GM18526 (cell line): ENCODE data around the gene CLCN3.

Experiments
- POLR2A ChIP-seq: IDR thresholded peaks from 3 replicates; pipeline ENCODE4 v1.6.1; 2011; ENCODE audit not compliant: insufficient read length; ENCODE audit errors: extremely low read depth

The CLCN3 gene

DNA sequence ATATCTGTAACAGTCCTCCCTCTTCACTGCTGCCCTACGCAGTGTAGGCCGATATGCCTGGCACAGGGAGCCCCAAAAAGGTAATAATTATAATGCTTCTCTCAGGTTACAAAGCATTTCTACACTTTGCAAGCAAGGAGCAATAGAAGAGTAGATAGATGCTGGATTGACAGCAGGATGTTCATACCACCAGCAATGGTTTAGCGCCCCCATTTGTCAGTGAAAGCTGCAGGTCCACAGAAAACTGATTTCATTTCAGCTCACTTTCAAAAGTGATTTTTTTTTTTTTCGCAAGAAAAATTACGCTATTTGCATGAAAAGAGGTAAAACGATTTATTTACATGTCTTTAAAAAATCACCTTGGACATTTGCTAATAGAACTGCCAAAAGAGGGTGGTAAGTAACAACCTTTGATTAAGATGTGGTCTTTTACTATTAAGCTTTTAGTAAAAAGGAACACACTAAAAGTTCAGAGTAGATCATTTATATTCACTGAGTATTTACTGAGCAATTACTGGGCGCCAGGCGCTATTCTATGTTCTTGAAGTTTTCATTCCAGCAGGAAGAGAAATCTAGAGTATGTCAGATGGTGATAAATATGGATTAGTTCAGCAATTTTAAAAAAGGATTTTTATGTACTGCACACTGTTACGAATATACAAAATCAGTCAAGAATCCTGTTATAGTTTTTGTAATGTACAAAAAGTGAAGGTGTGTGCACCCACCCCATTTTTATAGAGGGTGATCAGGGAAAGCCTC is 103.0 kb downstream of the CLCN3 start:
- no peak for TF ChIP-seq POLR2A

- TF ChIP-seq POLR2A = no peak
These were observed 103.9 kb downstream of the CLCN3 start for GRCh38 chr4:169724260-169724659.

DNA sequence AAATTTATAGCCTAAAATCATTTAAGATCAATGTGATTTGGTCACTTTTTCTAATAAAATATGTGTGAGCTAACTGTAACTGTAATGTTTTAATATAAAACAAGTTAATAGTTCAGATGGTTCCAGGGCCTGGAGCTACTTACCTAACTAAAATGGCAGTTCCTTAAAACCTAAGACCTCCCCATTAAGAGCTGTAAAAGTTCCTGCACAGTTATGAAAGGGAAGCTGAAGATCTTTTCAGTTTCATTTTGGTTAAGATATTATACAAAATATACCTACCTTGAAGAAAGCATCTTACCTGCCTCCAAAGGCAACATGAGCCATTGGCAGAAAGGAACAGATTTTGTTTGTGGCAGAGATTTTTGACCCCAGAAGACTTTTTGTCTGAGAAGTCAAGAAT is 107.2 kb downstream of the CLCN3 start:
- no peak for TF ChIP-seq POLR2A

GRCh38 chr4:169730564-169730963 is 110.2 kb downstream of the CLCN3 start:
- no peak for TF ChIP-seq POLR2A

GRCh38 chr4:169741569-169741968 is 121.2 kb downstream of the CLCN3 start:
- no peak for TF ChIP-seq POLR2A

- TF ChIP-seq POLR2A = no peak
These were observed 124.2 kb downstream of the CLCN3 start for GRCh38 chr4:169744601-169745000.

GRCh38 chr4:169745291-169745690 is 124.9 kb downstream of the CLCN3 start:
- no peak for TF ChIP-seq POLR2A

DNA sequence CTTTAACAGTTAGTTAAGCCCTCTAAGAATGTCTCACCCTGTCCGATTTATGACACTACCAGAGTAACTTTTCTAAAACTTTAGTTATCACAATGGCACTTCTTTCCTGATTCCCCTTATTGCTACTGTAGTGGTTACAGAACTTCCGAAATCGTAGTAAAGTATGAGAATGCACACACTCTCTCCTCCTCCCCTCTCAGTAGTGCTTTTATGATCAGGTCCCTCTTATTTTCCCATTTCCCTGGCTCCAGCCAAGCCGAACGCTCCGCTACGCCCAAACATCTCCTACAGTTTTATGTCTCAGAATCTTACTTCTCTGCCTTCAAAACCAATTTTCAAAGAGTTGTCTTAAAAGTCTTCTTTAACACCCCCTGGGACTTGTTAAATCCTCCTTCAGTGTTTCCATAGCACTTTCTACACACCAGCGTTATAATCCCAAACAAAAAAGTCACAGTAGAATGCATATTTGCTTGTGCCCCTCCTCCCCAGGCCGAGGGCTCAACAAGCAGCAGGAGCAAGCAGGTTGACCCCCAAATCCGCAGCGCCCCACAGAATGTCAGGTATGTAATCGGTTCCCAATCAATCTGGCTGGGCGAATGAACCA is 136.7 kb downstream of the CLCN3 start:
- no peak for TF ChIP-seq POLR2A

GRCh38 chr4:169757575-169758184 is 137.3 kb downstream of the CLCN3 start, which contains the start of gene HPF1:
Gene HPF1 (minus strand): TSS chr4:169757944. CDS start chr4:169757877, 67 bp downstream.
- peak; percentile 67 for TF ChIP-seq POLR2A

DNA sequence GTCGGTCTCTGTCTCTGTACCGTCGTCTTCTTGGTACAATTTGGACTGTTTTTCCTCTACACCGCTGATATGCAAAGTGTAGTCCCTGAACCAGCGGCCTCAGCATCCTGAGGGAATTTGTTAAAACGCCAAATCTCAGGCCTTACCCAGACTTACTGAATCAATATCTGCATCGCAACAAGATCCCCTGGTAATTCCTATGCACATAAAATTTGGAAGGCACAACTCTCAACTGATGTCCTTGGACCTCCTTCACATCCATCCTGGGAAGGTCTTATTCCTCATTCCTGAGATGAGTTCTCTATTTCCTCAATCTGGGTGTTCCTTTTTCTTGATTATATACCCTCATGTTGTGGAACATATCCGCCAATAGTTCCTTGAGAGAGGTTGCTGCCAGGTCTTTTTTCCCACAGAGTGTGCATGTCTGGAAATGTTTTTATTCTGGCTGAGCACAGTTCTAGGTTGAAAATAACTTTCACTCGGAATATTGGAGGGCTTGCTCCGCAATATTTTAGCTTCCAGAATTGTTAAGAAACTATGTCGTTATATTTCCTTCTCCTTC is 138.1 kb downstream of the CLCN3 start:
- no peak for TF ChIP-seq POLR2A

- no peak for TF ChIP-seq POLR2A
These were observed 141.5 kb downstream of the CLCN3 start for GRCh38 chr4:169761846-169762245.

DNA sequence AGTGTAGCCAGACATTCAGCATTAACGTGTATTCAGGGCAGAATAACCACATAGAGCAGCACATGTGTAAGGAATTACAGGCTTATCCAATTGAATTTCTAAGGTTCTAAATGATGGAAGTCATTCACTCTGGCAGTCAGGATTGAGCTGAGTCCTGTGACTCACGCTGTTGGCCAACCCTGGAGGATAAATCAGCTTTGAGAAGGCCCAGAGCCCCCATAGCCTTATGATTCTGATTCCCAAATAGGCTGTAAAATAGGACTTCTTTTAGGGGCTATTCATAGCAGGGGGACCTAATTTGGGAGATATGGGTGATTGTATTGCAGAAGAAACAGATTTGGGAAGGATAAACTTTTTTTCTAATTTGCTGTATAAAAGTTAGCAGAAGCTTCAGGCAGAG is 145.5 kb downstream of the CLCN3 start:
- no peak for TF ChIP-seq POLR2A

- TF ChIP-seq POLR2A = no peak
These were observed 146.4 kb downstream of the CLCN3 start for GRCh38 chr4:169766741-169767140.

DNA sequence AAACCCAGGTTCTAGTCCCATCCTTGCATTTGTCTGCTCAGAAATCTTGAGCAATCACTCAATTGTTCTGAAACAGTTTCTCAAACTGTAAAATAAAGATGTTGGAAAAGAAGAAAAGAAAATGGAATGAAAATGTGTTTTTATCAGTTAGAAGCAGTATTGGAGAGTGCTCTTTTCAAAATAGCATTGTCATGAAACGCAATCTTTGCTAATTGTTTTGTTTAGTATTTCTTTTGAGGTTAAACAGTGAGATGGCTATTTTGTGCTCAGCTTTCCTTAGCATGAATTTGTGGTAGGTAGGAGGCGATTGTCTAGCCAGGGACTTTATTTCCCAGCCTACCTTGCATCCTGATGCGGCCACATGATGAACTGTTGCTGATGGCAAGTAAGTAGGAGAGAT is 148.0 kb downstream of the CLCN3 start:
- no peak for TF ChIP-seq POLR2A

DNA sequence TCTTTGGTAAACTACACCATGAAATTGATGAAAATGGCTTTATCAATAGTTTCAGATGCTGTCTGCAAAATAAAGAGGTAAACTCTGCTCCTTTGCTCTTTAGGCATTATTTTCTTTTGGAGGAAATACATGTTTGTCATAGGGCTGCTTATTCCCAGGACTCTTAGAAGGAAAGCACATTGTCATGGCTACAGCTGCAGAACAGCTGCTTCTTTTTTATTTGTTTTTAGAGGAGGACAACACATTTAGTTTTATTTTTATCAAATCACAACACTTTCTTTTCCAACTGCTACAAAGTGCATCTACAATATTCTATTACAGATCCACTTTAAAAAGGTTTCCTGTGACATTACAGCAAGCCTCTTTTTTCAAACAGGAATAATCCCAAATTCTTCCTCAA is 150.0 kb downstream of the CLCN3 start:
- no peak for TF ChIP-seq POLR2A
